Central memory CD8-positive, alpha-beta T cell (primary cell): ENCODE data around the gene FAAP100.
A peak's percentile ranks its signal among the peaks of the same experiment; 100 is the strongest.
"Not testable (repeated sequence)": the region's sequence is repeated elsewhere in the genome, so short reads cannot be mapped to it uniquely, and the experiment has no call there.

Experiments
- ATAC-seq: fragments of 150-1000 bp; cut with Tn5 transposase; replicated peaks from 2 replicates; pipeline ENCODE4 v1.10.0; 2022; ENCODE audit warnings: mild to moderate bottlenecking, moderate FRiP score, moderate number of reproducible peaks; ENCODE audit not compliant: poor library complexity, severe bottlenecking; ENCODE audit errors: extremely low read depth
- DNase-seq, 2 donors: peaks; one replicate each; pipeline ENCODE4 v3.0.0; 2021; ENCODE audit warnings: low spot score in 2 of 2
- H3K27ac Mint-ChIP-seq: one replicate; pipeline ENCODE4 v1.8.0; 2022; ENCODE audit warnings: low read depth, mild to moderate bottlenecking, moderate library complexity, mixed read lengths
- H3K27me3 Mint-ChIP-seq: one replicate; pipeline ENCODE4 v1.8.0; 2022; ENCODE audit warnings: mixed read lengths
- H3K36me3 Mint-ChIP-seq: one replicate; pipeline ENCODE4 v1.8.0; 2022; ENCODE audit warnings: mild to moderate bottlenecking, moderate library complexity, mixed read lengths; ENCODE audit not compliant: insufficient read depth
- H3K4me1 Mint-ChIP-seq: one replicate; pipeline ENCODE4 v1.8.0; 2022; ENCODE audit warnings: mixed read lengths
- H3K4me3 Mint-ChIP-seq: one replicate; pipeline ENCODE4 v1.8.0; 2022; ENCODE audit warnings: mild to moderate bottlenecking, moderate library complexity, mixed read lengths
- H3K9me3 Mint-ChIP-seq: one replicate; pipeline ENCODE4 v1.8.0; 2022; ENCODE audit warnings: mixed read lengths

FAAP100 gene

GRCh38 chr17:81538651-81539570 is 13.2 kb downstream of the FAAP100 start:
- Mint-ChIP-seq H3K36me3 (peaks cover 2% of the 10 kb centered on the region), H3K9me3 (no peaks in the 10 kb centered on the region), H3K4me3 (no peak overlapping the region), H3K27ac (no peak overlapping the region), H3K4me1 (peaks cover 6% of the 10 kb centered on the region), H3K27me3 (no peaks in the 10 kb centered on the region)
- DNase-seq (no peak), ATAC-seq (no peak)

GRCh38 chr17:81537856-81538555 is 14.1 kb downstream of the FAAP100 start:
- H3K9me3 Mint-ChIP-seq, result no peaks in the 10 kb centered on the region
- DNase-seq (no peak), ATAC-seq (no peak)
- peaks cover 2% of the 10 kb centered on the region for H3K36me3 Mint-ChIP-seq
- H3K4me3 Mint-ChIP-seq, result no peak overlapping the region
- no peaks in the 10 kb centered on the region for H3K27me3 Mint-ChIP-seq
- peaks cover 6% of the 10 kb centered on the region for H3K4me1 Mint-ChIP-seq
- H3K27ac Mint-ChIP-seq, result no peak overlapping the region

GRCh38 chr17:81537343-81537855 is 14.8 kb downstream of the FAAP100 start:
- H3K36me3 Mint-ChIP-seq, result peaks cover 2% of the 10 kb centered on the region
- H3K4me3 Mint-ChIP-seq, result no peak overlapping the region
- no peaks in the 10 kb centered on the region for H3K27me3 Mint-ChIP-seq
- no peak for DNase-seq
- no peaks in the 10 kb centered on the region for H3K9me3 Mint-ChIP-seq
- peaks cover 6% of the 10 kb centered on the region for H3K4me1 Mint-ChIP-seq
- ATAC-seq, result peak; percentile 46
- H3K27ac Mint-ChIP-seq, result no peak overlapping the region

- Mint-ChIP-seq H3K4me3 (no peak overlapping the region), H3K27me3 (no peaks in the 10 kb centered on the region), H3K27ac (no peak overlapping the region), H3K9me3 (no peaks in the 10 kb centered on the region), H3K36me3 (peaks cover 2% of the 10 kb centered on the region), H3K4me1 (peaks cover 6% of the 10 kb centered on the region)
- no peak for DNase-seq
- no peak for ATAC-seq
Measured at GRCh38 chr17:81536299-81537290, 15.6 kb downstream of the FAAP100 start.

- Mint-ChIP-seq H3K4me1 (peaks cover 6% of the 10 kb centered on the region), H3K36me3 (peaks cover 2% of the 10 kb centered on the region), H3K9me3 (no peaks in the 10 kb centered on the region), H3K27me3 (no peaks in the 10 kb centered on the region), H3K4me3 (no peak overlapping the region), H3K27ac (no peak overlapping the region)
- ATAC-seq (no peak), DNase-seq (no peak)
Measured at GRCh38 chr17:81535480-81536298, 16.5 kb downstream of the FAAP100 start.

GRCh38 chr17:81535007-81535328 is 17.2 kb downstream of the FAAP100 start:
- no peak for DNase-seq
- H3K4me1 Mint-ChIP-seq, result peaks cover 6% of the 10 kb centered on the region
- H3K4me3 Mint-ChIP-seq, result no peak overlapping the region
- ATAC-seq, result no peak
- H3K27me3 Mint-ChIP-seq, result no peaks in the 10 kb centered on the region
- H3K36me3 Mint-ChIP-seq, result peaks cover 2% of the 10 kb centered on the region
- H3K27ac Mint-ChIP-seq, result no peak overlapping the region
- no peaks in the 10 kb centered on the region for H3K9me3 Mint-ChIP-seq

GRCh38 chr17:81534157-81535006 is 17.8 kb downstream of the FAAP100 start:
- Mint-ChIP-seq H3K27me3 (no peaks in the 10 kb centered on the region), H3K4me1 (peaks cover 6% of the 10 kb centered on the region), H3K4me3 (no peak overlapping the region), H3K27ac (no peak overlapping the region), H3K36me3 (no peaks in the 10 kb centered on the region), H3K9me3 (no peaks in the 10 kb centered on the region)
- DNase-seq (no peak), ATAC-seq (no peak)

- Mint-ChIP-seq H3K4me3 (no peak overlapping the region), H3K4me1 (peaks cover 6% of the 10 kb centered on the region), H3K27me3 (no peaks in the 10 kb centered on the region), H3K36me3 (no peaks in the 10 kb centered on the region), H3K9me3 (no peaks in the 10 kb centered on the region), H3K27ac (no peak overlapping the region)
- no peak for DNase-seq
- ATAC-seq, result no peak
Measured at GRCh38 chr17:81533339-81534141, 18.6 kb downstream of the FAAP100 start.

- Mint-ChIP-seq H3K36me3 (no peaks in the 10 kb centered on the region), H3K27me3 (no peaks in the 10 kb centered on the region), H3K4me1 (peaks cover under 1% of the 10 kb centered on the region), H3K9me3 (no peaks in the 10 kb centered on the region), H3K4me3 (no peak overlapping the region), H3K27ac (no peak overlapping the region)
- no peak for ATAC-seq
- no peak for DNase-seq
Measured at GRCh38 chr17:81532490-81533287, 19.5 kb downstream of the FAAP100 start.

GRCh38 chr17:81531998-81532404 is 20.2 kb downstream of the FAAP100 start:
- H3K27me3 Mint-ChIP-seq, H3K27ac Mint-ChIP-seq, H3K4me1 Mint-ChIP-seq, H3K4me3 Mint-ChIP-seq, ATAC-seq, H3K36me3 Mint-ChIP-seq, DNase-seq, H3K9me3 Mint-ChIP-seq: not testable (repeated sequence)
